Esophagus muscularis mucosa (tissue), 3 donors: ENCODE measurements around the gene NT5C2.

ENCODE experiments used
- POLR2AphosphoS5 ChIP-seq, 2 donors: sonication (generic); formaldehyde crosslinking; IDR thresholded peaks; one replicate each; pipeline ENCODE4 v1.6.1; 2017; ENCODE audit warnings: antibody characterized with exemption in 2 of 2
- TF ChIP-seq, protein P1 (sequence below), 3 experiments: fragments of 200-600 bp in 2 of 3; fragments of 450-650 bp in 1 of 3; sonication (generic) in 2 of 3; IDR thresholded peaks; one replicate each; pipeline ENCODE4 v1.5.1; 2017 to 2019; ENCODE audit warnings: antibody characterized with exemption in 3 of 3, mild to moderate bottlenecking in 2 of 3, moderate library complexity in 1 of 3

DNA sequence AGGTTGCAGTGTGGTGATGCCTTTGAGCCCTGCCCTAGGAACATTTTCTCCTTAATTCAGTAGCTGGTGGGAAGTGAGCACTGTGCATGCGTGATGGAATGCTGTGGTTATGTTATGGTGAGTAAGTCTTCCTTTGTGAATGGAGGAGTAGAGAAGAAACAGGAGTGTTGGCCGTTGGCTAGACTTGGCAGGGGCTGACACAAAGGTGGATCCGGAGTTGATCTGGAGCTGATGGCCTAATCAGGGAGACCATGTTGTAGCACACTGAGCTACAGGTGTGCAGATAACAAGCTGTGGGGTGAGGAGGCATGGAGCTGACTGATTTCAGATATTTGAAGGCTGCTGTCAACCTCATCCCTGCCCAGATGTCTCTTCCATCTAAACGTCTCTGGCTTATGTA, 152.7 kb downstream of the NT5C2 start:
- no peak for TF ChIP-seq POLR2AphosphoS5 (IDR thresholded peaks at IDR 0.05)
- TF ChIP-seq, protein P1, sequence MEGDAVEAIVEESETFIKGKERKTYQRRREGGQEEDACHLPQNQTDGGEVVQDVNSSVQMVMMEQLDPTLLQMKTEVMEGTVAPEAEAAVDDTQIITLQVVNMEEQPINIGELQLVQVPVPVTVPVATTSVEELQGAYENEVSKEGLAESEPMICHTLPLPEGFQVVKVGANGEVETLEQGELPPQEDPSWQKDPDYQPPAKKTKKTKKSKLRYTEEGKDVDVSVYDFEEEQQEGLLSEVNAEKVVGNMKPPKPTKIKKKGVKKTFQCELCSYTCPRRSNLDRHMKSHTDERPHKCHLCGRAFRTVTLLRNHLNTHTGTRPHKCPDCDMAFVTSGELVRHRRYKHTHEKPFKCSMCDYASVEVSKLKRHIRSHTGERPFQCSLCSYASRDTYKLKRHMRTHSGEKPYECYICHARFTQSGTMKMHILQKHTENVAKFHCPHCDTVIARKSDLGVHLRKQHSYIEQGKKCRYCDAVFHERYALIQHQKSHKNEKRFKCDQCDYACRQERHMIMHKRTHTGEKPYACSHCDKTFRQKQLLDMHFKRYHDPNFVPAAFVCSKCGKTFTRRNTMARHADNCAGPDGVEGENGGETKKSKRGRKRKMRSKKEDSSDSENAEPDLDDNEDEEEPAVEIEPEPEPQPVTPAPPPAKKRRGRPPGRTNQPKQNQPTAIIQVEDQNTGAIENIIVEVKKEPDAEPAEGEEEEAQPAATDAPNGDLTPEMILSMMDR (IDR thresholded peaks at IDR 0.05), result no peak
